GM23338 (cell line): ENCODE data around the gene MAPK8IP3. TPM values are rescaled to one million over a fixed set of nuclear protein-coding genes. Genes with fewer than 3 reads are reported as not detected.

Experiments
- ATAC-seq: fragments of 200-7000 bp; cut with Tn5 transposase; 3 replicates; pipeline ENCODE4 v1.9.1; 2020
- DNase-seq: peaks from one replicate; pipeline ENCODE4 v3.0.0-alpha.2; 2015; ENCODE audit warnings: low spot score
- H2AFZ ChIP-seq: fragments of 200-600 bp; sonication (generic); 2 replicates; pipeline ENCODE4 v1.8.0; 2016; ENCODE audit warnings: antibody characterized with exemption, mild to moderate bottlenecking, moderate library complexity
- H3F3A ChIP-seq: fragments of 200-600 bp; sonication (generic); replicated peaks from 2 replicates; pipeline ENCODE4 v1.8.0; 2017; ENCODE audit warnings: antibody characterized with exemption, mixed run types, low read depth
- H3K27ac ChIP-seq: fragments of 200-600 bp; sonication (generic); 2 replicates; pipeline ENCODE4 v1.6.1; 2016; ENCODE audit warnings: low read depth
- H3K27me3 ChIP-seq: fragments of 200-600 bp; sonication (generic); 2 replicates; pipeline ENCODE4 v1.8.0; 2016; ENCODE audit warnings: mild to moderate bottlenecking, mixed run types, moderate library complexity; ENCODE audit not compliant: insufficient read depth
- H3K36me3 ChIP-seq: fragments of 200-600 bp; sonication (generic); 2 replicates; pipeline ENCODE4 v1.8.0; 2016; ENCODE audit warnings: mild to moderate bottlenecking; ENCODE audit not compliant: insufficient read depth
- H3K4me1 ChIP-seq: fragments of 200-600 bp; sonication (generic); 2 replicates; pipeline ENCODE4 v1.8.0; 2016; ENCODE audit warnings: mild to moderate bottlenecking, moderate library complexity; ENCODE audit not compliant: insufficient read depth
- H3K4me2 ChIP-seq: fragments of 200-600 bp; sonication (generic); 2 replicates; pipeline ENCODE4 v1.7.1; 2017; ENCODE audit warnings: mixed run types
- H3K4me3 ChIP-seq: fragments of 200-600 bp; sonication (generic); 2 replicates; pipeline ENCODE4 v1.6.1; 2016; ENCODE audit warnings: mixed run types
- H3K79me2 ChIP-seq: fragments of 200-600 bp; sonication (generic); replicated peaks from 2 replicates; pipeline ENCODE4 v1.8.0; 2017; ENCODE audit warnings: mild to moderate bottlenecking; ENCODE audit not compliant: insufficient read depth
- H3K9me2 ChIP-seq: fragments of 200-600 bp; sonication (generic); 2 replicates; pipeline ENCODE4 v1.8.0; 2017; ENCODE audit not compliant: insufficient read depth
- H4K20me1 ChIP-seq: fragments of 200-600 bp; sonication (generic); replicated peaks from 2 replicates; pipeline ENCODE4 v1.8.0; 2017; ENCODE audit warnings: mild to moderate bottlenecking; ENCODE audit not compliant: insufficient read depth
- H3K27ac Mint-ChIP-seq: 2 replicates; pipeline ENCODE4 v1.8.0; 2020; ENCODE audit warnings: inconsistent platforms, mild to moderate bottlenecking, moderate library complexity, mixed read lengths
- H3K27me3 Mint-ChIP-seq: 3 replicates; pipeline ENCODE4 v1.8.0; 2022; ENCODE audit warnings: low read depth, mild to moderate bottlenecking, moderate library complexity, mixed read lengths, inconsistent platforms; ENCODE audit not compliant: insufficient read depth, poor library complexity
- H3K36me3 Mint-ChIP-seq: 3 replicates; pipeline ENCODE4 v1.8.0; 2021; ENCODE audit warnings: low read depth, mild to moderate bottlenecking, inconsistent platforms, moderate library complexity, mixed read lengths
- H3K4me1 Mint-ChIP-seq: 3 replicates; pipeline ENCODE4 v1.8.0; 2020; ENCODE audit warnings: mild to moderate bottlenecking, inconsistent platforms, mixed read lengths
- H3K4me3 Mint-ChIP-seq: 3 replicates; pipeline ENCODE4 v1.8.0; 2021; ENCODE audit warnings: moderate library complexity, mild to moderate bottlenecking, inconsistent platforms, mixed read lengths
- H3K9me3 Mint-ChIP-seq: 3 replicates; pipeline ENCODE4 v1.8.0; 2020; ENCODE audit warnings: moderate library complexity, mild to moderate bottlenecking, inconsistent platforms, mixed read lengths
- CREB1 ChIP-seq: fragments of 250-450 bp; sonication (Bioruptor Pico); IDR thresholded peaks from 2 replicates; pipeline ENCODE4 v1.5.0; 2020; ENCODE audit warnings: low read depth, mild to moderate bottlenecking, moderate library complexity
- CTCF ChIP-seq, 2 experiments: fragments of 200-600 bp in 1 of 2; sonication (generic) in 1 of 2; conservative IDR thresholded peaks; 2 replicates each; pipeline versions ENCODE4 v1.5.1 to v1.6.1; 2016 to 2017; ENCODE audit warnings: antibody characterized with exemption in 2 of 2, low read depth in 2 of 2, mild to moderate bottlenecking in 2 of 2, moderate library complexity in 1 of 2
- ETS1 ChIP-seq: IDR thresholded peaks from 2 replicates; pipeline ENCODE4 v1.6.1; 2016; ENCODE audit warnings: antibody characterized with exemption
- EZH2 ChIP-seq: fragments of 200-600 bp; sonication (generic); IDR thresholded peaks from one replicate; pipeline ENCODE4 v1.8.0; 2017; ENCODE audit warnings: antibody characterized with exemption, mild to moderate bottlenecking, low read depth; ENCODE audit not compliant: unreplicated experiment
- EZH2phosphoT487 ChIP-seq: fragments of 200-600 bp; sonication (generic); IDR thresholded peaks from one replicate; pipeline ENCODE4 v1.8.1; 2018; ENCODE audit warnings: antibody characterized with exemption; ENCODE audit not compliant: unreplicated experiment
- JUNB ChIP-seq: IDR thresholded peaks from one replicate; pipeline ENCODE4 v1.6.1; 2016; ENCODE audit warnings: antibody characterized with exemption; ENCODE audit not compliant: unreplicated experiment
- NANOG ChIP-seq: IDR thresholded peaks from 2 replicates; pipeline ENCODE4 v1.6.1; 2016; ENCODE audit warnings: antibody characterized with exemption, borderline replicate concordance
- POLR2AphosphoS5 ChIP-seq: IDR thresholded peaks from 2 replicates; pipeline ENCODE4 v1.6.1; 2016; ENCODE audit warnings: antibody characterized with exemption, low read depth
- REST ChIP-seq: IDR thresholded peaks from one replicate; pipeline ENCODE4 v1.6.1; 2018; ENCODE audit warnings: antibody characterized with exemption; ENCODE audit not compliant: unreplicated experiment
- STAT1 ChIP-seq: IDR thresholded peaks from one replicate; pipeline ENCODE4 v1.6.1; 2016; ENCODE audit warnings: antibody characterized with exemption; ENCODE audit not compliant: unreplicated experiment
- ZNF114 ChIP-seq: fragments of 250-450 bp; sonication (Bioruptor Pico); IDR thresholded peaks from 2 replicates; pipeline ENCODE4 v1.5.0; 2020; ENCODE audit warnings: mild to moderate bottlenecking, moderate library complexity
- ZNF331 ChIP-seq: fragments of 250-450 bp; sonication (Bioruptor Pico); IDR thresholded peaks from 2 replicates; pipeline ENCODE4 v1.5.0; 2020; ENCODE audit warnings: low read depth, mild to moderate bottlenecking, moderate library complexity
- ZNF462 ChIP-seq: fragments of 250-450 bp; sonication (Bioruptor Pico); IDR thresholded peaks from 2 replicates; pipeline ENCODE4 v1.5.0; 2020; ENCODE audit warnings: mild to moderate bottlenecking, moderate library complexity
- polyA plus RNA-seq: library from polyadenylated mRNA; unstranded; fragments of >200 nt; fragmentation: Nextera tagmentation; extraction: Ambion mirVana; gene quantifications from 2 replicates; pipeline ENCODE4 v1.2.1, GENCODE V29; 2016
- total RNA-seq: library from RNA; depleted of rRNA; stranded (reverse); fragments of >200 nt; shearing (Covaris generic); gene quantifications from 2 replicates; pipeline ENCODE4 v1.2.3, GENCODE V29; 2014

The MAPK8IP3 gene
- total and polyA plus RNA-seq, 2 experiments from 2014 or later, result 11.3 to 58.4 TPM

GRCh38 chr16:1670866-1671265 is 35.1 kb upstream of the MAPK8IP3 start:
- peaks cover 14% of the 10 kb centered on the region for H3K27me3 Mint-ChIP-seq

More at GRCh38 chr16:1670866-1671265, 35.1 kb upstream of the MAPK8IP3 start:
- H3K36me3 Mint-ChIP-seq, result peaks cover 87% of the 10 kb centered on the region
- no peak for ATAC-seq
- H3K4me1 Mint-ChIP-seq, result no peaks in the 10 kb centered on the region
- no peaks in the 10 kb centered on the region for H3K27me3 ChIP-seq
- no peaks in the 10 kb centered on the region for H3K4me1 ChIP-seq
- no peak overlapping the region for H3K4me3 Mint-ChIP-seq
- no peak overlapping the region for H3K27ac ChIP-seq
- no peaks in the 10 kb centered on the region; the same call in 1 of the 2 replicates for H3K36me3 ChIP-seq
- no peaks in the 10 kb centered on the region for H3K79me2 ChIP-seq
- H3K9me3 Mint-ChIP-seq, result no peaks in the 10 kb centered on the region; the same call in 2 of the 3 replicates
- TF ChIP-seq ZNF462 (no peak), JUNB (no peak), EZH2 (no peak), NANOG (no peak), CTCF (conservative IDR thresholded peaks at IDR 0.05; ENCODE audit: low read depth in 2 of 2) (no peak), POLR2AphosphoS5 (no peak), EZH2phosphoT487 (no peak), REST (no peak), CREB1 (CRISPR knock-in tag) (no peak), STAT1 (no peak), ZNF331 (no peak), ETS1 (no peak), ZNF114 (CRISPR knock-in tag) (no peak)
- no peaks in the 10 kb centered on the region for H3F3A ChIP-seq
- H4K20me1 ChIP-seq, result no peaks in the 10 kb centered on the region
- no peak overlapping the region for H3K4me3 ChIP-seq
- no peak overlapping the region for H3K27ac Mint-ChIP-seq
- H3K4me2 ChIP-seq, result no peak overlapping the region
- H2AFZ ChIP-seq, result no peak overlapping the region
- no peaks in the 10 kb centered on the region for H3K9me2 ChIP-seq
- DNase-seq, result no peak
